ENCODE results near the gene DHCR7.

The DHCR7 gene

DNA sequence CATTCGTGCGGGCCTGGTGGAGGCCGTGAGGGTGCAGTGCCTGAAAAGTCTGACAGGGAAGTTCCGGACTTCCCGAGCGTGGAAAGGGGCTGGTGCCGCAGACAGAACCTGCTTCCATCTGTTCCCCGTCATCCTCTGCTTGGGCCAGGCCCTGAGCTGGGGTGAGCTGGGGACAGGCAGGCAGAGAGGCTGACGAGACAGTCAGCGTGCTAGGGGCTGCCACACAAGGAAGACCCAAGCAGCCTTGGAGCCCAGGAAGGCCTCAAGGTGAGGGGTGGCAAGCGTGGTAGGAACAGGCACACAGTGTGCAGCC lies 30.3 kb upstream of the DHCR7 start:
- DNase-seq (ENCODE audit: low read depth in 2 of 2), result no peak

DNA sequence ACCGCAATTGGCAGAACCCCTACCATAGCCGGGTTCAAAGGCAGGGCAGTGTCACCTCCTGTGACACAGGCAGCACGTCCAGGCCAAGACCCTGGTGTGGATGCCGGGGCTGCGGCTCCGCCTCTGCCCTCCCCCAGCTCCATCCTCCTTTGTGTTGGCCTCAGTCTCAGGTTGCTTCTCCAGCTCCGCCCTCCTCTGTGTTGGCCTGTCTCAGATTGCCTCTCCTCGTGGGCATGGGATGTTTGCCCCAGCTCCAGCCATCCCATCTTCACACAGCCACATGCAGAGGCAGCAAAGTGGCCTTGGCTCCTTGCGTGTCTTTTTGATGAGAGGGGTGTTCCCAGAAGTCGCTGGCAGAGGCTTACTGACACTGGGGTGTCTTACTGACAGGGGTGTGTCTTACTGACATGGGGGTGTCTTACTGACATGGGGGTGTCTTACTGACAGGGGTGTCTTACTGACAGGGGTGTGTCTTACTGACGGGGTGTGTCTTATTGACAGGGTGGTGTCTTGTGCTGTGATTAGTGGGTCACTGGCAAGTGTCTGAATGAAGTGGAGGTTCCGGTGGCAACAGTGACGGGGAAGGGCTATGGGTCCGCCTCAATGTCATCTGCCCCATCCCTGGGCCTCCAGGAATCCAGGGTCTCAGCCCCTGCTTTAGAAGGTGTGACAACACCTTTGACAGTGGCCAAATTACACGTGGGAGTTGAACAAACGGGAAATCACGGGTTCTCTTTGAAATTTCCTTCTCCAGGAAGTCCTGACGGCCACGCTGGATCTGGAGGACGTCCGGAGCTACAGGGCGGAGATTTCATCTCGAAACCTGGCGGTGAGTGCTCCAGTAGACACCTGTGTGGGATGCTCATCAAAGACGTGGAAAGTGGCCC lies 29.7 kb upstream of the DHCR7 start:
- no peak for DNase-seq (ENCODE audit: low read depth in 2 of 2)

DNA sequence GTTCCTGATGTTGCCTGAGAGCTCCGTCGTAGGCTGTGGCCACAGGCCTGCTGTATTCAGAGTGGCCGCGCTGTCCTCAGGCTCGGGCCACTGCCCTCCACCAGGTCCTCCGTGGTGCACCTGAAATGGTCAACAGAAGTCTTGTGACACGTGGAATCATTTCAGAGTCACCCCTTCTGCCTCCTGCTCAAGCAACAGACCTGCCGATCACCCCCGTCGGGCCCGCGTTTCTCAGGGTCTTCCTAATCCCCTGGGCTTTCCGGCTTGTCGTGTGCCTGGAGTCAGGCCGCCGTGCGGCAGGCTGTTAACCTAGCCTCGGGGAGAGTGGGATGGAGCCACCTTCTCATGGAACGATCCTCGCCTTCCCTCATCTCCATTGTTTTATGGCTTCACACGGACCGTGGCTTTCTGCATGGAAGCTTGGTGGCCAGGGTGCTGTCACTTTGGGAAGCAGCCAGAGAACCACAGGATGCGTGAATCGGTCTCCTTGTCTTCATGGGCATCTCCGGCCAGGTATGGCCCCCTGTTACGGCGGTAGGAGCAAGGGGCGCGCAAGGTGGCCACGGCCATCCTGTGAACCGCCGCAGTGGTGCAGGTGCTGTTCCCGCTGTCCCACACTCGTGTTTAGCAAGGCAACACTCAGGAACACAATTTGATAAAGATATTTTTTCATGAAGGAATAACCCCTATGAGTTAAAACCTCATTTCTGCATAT lies 28.9 kb upstream of the DHCR7 start:
- no peak for DNase-seq (ENCODE audit: low read depth in 2 of 2)

DNA sequence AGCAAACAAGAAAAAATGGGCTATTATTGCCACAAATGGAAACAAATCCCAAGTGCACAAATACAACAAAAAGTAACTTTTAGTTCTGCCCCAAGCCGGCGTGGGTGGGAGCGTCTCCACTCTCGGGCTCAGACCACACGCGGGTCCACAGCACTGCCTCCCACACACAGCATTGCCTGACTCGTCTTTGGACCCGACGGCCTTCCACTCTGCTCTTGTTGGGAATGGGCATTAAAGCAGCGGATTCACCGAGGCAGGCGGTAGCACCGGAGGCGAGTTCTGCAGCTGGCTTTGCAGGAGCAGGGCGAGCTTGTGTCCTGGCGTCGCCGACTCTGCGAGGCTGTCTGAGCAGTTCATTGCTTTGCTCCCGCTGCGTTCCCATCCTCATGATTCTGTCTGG lies 27.8 kb upstream of the DHCR7 start:
- no peak for DNase-seq (ENCODE audit: low read depth in 2 of 2)

DNA sequence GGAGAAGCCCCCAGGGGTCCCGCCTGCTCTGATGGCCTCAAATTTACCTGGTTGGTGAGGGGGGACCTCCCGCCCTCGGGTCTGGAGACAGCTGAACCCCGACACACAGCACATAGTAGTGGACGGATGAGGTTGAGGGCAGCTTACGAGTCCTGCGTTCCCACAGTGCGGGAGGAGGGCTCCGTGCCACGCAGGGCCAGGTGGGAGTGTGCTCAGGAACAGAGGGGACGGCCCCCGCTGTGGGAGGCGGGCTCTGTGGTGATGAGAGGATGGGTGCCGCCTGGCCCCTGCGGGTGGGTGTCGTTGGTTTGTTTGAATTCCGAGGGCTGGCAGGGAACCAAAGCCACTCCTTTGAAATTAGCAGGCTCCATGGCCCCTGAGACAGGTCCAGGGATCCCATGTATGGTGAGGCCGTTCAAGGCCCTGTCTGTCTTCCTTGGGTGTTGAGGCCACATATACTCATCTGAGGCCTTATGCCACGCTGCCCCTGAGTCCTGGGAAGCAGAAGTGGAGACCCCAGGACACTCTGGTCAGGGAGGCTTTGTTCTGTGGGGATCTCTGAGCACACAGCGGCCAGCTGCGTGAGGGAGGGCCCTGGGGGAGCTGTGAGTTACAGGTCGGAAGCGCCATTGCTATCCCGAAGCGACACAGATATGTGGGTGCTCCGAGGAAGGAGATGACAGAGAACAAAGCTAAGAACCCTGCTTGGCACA lies 26.7 kb upstream of the DHCR7 start:
- no peak for DNase-seq (ENCODE audit: low read depth in 2 of 2)

DNA sequence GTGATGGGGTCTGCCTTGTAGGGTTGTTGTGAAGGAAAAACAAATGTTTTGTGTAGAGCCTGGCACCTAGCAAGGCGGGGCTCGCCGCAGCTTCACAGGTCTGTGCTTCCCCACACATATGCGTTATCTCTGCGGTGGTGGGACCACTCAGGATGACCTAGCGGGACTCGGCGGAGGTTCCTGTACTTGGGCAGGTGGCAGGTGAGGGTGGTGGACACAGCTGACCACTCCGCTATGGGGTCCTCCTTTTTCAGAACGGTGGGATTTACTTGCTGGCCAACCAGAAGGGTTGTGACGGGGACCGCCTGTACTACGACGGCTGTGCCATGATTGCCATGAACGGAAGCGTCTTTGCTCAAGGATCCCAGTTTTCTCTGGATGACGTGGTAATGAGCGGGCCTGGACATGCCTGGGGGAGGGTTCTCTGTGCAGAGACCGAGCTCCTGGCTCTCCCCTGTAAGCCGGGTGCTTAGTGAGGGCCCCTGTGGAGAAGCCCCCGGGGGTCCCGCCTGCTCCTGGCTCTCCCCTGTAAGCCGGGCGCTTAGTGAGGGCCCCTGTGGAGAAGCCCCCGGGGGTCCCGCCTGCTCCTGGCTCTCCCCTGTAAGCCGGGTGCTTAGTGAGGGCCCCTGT lies 26.1 kb upstream of the DHCR7 start:
- no peak for DNase-seq (ENCODE audit: low read depth in 2 of 2)

DNA sequence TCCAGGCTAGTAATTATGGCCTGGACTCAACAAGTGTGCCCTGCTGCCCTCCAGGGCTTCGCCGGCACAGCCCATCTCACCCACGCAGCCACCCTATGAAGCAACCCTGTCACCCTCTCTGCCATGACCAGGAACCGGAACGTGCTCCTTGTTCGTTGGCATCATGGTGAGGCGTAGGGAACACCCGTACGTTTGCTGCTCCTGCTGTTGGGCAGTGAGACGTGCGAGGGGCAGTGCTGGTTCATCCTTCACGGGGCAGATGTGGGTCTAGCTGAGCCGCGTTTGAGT lies 25.5 kb upstream of the DHCR7 start:
- DNase-seq (ENCODE audit: low read depth in 2 of 2), result no peak

DNA sequence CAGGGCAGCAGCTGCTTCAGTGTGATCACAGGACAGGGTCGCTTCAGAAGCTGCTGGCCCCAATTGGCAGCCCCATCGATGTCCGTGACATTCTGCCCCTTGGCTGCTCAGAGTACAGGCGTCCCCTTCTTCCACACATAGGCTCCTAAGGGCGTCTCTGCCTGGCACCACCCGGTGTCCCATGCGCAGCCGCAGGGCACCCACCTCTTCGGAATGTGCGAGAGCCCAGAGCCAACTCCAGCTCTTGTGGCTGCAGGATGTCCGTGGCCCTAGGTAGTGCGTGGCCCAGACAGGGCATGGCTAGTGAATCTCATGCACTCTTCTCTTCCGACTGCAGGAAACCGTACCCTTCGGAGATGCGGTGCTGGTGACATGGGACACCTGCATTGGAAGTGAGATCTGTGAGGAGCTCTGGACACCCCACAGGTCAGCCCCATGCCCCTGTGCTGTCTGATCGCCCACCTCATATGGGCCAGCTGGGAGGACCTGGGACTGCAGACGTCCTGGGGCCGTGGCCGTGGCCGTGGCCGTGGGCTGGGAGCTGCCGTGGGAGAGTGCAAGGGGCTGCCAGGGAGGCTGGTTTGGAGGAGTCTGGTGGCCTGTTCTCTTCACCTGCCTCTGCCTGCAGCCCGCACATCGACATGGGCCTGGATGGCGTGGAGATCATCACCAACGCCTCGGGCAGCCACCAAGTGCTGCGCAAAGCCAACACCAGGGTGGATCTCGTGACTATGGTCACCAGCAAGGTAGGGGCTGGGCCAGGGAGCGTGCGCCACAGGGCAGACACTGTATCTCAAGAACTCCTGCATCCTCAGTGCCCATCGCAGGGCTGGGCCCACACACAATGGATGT lies 25.0 kb upstream of the DHCR7 start:
- DNase-seq (ENCODE audit: low read depth in 2 of 2), result no peak

DNA sequence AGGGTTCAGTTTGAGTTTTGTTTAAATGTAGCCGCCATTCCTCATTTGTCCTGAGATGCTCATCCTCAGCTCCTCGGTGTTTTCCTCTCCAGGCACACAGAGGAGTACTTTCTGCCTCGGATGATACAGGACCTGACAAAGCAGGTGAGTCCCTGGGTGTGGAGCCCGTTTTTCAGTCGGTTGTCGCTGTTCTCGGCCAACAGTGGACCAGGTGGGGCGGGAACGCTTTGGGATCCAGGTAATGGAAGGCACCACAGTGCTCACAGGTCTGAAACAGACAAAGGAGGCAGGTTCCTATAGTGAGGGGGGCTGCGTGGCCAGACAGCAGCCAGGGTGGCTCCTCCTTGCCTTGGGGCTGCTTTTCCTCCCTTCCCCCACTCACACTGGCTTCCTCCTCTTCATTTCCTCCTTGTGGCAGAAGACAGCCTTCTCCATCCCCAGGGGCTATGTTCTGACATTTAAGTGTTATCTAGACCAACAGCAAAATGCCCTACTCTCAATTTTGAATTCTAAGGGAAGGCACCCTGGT lies 24.2 kb upstream of the DHCR7 start:
- no peak for DNase-seq (ENCODE audit: low read depth in 2 of 2)

DNA sequence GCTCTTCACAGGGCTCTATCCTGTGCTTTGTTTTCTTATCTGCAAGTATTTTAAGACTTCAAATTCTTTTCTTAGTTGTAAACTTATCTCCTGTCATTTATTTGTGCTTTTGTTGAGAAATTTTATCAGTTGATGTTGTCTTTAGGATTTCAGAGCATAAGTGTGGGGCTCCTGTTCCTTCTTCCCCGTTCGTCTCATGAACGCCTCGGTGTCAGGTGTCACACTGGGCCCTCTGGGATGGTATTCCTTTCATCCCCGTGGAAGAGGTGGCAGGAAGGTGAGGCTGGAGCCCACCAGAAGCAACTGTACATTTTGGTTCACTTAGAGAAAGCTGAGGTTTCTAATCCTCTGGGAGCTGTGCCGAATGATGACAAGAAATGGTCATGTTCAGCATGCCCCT lies 22.8 kb upstream of the DHCR7 start:
- no peak for DNase-seq (ENCODE audit: low read depth in 2 of 2)

DNA sequence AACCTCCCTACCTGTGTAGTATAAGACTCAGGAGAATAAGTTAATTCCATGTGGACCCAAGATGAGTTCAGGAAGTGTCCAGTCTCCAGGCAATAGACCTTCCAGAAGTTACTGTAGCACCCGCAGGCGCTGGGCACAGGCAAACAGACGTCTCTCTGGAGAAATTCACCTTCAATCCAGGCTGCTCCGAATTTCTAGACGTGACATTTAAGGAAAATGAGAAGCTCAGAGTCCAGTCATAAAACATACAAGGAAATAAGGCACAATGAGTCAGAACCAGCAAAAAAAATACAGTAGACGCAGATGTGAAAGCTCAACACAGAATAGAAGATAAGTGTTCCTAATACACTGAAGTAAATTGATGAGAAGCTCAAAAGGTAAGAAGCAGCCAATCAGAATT lies 19.0 kb upstream of the DHCR7 start:
- DNase-seq (ENCODE audit: low read depth in 2 of 2), result no peak

DNA sequence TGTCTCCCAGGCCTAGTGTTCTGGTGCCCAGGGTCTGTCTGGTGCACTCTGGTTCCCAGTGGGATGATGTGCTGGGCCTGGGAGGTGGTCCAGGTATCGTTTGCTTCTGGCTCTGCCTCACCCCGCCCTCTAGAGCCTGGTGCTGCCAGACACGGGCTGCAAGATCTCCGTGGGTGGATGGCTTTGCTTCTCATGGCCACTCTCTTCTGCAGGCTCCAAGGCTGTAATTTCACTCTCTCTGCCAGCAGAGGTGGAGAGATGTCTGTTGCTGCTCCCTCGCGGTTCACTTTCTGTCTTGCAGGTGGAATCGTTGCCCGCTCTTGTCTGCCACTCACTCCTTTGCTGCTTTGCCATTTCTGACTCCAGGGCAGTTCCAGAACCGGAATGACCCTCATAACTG lies 18.2 kb upstream of the DHCR7 start:
- DNase-seq (ENCODE audit: low read depth in 2 of 2), result no peak

DNA sequence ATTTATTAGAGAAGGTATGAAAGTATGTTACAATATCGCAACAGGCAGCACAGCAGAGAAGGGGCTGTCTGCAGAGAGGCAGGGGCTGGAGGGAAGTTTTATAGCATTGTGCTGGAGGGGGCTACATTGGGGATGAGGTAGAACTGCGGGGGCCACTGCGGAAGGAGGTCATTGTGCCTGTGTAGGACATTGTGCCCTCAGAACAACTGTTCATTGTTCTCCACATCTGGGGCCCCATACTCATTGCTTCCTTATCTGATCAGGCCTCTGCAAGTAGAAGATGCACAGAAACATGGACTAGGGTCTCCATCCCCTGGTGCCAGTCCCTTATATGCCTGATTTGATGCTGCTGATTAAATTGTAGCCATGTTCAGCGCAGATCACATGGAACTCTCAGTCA lies 16.9 kb upstream of the DHCR7 start:
- no peak for DNase-seq (ENCODE audit: low read depth in 2 of 2)

DNA sequence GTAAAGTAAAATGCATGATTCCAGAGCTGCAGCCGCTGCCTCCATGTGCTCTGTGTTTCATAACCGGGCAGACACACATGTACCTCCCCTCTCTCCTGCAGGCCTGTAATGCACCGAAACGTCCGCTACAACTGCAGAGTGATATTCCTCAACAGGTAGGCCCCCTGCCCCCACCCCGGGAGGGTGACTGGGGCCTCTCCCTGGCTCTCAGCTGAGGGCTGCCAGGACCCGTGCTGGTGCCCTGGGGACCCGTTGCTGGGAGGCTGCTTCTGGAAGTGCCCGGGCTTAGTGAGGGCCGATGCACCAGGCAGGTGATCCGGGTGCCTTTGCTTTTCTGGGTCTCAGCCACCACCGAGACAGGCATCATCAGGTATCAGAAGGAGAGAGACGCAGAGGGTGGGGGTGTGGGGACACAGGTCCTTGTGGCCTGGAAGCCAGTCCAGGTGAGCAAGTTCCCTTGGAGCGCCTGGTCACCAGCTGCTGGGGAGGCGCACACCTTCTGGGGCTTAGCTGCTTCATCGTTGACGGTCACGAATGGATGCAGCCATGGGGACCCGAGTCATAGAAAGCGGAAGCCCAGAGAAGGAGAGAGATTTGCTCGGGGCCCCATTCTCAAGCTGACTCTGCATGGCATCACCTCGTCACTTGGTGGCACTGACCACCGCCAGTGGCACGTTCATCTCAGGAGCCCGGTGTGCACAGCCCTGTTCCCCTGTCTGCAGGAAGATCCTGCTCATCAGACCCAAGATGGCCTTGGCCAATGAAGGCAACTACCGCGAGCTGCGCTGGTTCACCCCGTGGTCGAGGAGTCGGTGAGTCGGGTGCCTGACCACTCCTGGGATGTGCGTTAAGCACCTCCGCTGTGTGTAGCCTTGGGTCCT lies 15.4 kb upstream of the DHCR7 start:
- no peak for DNase-seq (ENCODE audit: low read depth in 2 of 2)

DNA sequence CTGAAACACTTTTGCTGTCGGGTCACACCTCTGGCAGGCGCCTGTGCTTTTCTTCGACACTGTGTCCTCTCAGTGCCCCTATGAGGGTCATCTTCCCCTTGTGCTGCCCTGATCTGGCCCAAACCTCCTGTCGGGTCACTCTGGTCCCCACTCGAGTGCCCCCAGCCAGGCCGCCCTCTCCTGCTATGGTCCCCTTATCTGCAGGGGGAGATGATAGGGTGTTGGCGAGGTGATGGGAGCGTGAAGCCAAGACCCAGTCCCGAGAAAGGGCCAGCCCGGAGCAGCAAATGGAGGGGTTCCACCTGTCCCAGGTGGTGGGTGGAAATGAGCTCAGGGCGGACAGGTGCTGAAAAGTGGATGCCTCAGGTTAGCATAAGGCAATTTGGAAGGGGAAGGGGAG lies 14.5 kb upstream of the DHCR7 start:
- no peak for DNase-seq (ENCODE audit: low read depth in 2 of 2)

DNA sequence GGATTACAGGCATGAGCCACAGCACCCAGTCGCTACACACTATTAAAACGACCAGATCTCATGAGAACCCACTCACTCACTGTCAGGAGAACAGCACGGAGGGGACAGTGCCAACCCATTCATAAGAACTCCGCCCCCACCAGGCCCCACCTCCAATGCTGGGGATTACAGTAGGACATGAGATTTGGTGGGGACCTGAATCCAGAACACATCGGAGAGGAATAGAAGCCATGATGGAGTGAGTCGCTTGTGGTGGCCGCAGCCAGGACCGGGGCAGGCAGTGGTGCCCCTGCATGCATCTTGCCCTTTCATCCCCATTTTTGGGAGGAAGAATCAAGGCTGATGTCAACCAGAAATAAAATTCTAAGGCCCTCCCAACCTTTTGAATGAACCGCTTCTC lies 13.5 kb upstream of the DHCR7 start:
- DNase-seq (ENCODE audit: low read depth in 2 of 2), result no peak

DNA sequence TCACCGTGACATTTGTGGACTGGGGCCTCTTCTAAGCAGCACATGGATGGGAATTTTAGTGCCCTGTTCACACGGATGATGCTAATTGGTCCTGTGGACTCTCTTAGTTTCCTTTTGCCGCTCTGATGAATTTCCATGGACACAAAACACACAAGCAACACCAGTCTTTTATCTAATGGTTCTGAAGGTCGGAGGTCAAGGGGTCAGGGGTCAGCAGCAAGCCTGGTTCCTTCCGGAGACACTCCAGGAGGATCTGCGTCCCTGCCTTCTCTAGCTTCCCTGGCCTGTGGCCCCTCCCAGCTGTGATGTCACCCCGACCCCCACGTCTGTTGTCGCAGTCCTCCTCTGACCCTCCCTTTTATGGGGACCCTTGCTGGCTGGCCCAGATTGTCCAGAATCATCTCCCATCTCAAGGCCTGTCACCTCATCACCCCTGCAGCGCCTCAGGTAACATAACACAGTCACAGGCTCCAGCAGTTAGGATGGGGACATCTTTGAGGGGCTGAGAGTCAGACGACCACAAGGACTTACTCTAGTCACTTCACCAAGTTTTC lies 11.7 kb upstream of the DHCR7 start:
- no peak for DNase-seq (ENCODE audit: low read depth in 2 of 2)

DNA sequence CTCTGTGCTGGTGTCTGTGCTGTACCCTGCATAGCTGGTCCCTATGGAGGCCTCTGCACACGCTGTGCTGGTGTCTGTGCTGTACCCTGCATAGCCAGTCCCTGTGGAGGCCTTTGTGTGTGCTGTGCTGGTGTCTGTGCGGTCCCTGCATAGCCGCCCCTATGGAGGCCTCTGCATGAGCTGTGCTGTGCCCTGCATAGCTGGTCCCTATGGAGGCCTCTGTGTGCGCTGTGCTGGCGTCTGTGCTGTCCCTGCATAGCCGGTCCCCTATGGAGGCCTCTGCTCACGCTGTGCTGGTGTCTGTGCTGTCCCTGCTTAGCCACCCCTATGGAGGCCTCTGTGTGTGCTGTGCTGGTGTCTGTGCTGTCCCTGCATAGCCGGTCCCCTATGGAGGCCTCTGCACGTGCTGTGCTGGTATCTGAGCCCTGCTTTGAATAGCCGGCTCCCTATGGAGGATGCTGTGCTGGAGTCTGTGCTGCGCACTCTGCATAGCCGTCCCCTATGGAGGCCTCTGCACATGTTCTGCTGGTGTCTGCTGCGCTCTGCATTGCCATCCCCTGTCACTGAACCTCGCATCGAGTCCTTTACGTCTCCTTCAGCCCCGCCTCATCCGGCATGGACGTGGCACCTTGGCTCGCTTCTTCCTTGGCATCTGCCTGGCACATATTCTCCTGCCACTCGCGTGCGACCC lies 11.0 kb upstream of the DHCR7 start:
- no peak for DNase-seq (ENCODE audit: low read depth in 2 of 2)
